Heart right ventricle (tissue), 16 donors: ENCODE measurements around the gene HYAL1. TPM values are rescaled to one million over a fixed set of nuclear protein-coding genes. Genes with fewer than 3 reads are reported as not detected.

ENCODE experiments used
- ATAC-seq, 8 donors: fragments of 200-7000 bp; cut with Tn5 transposase; one replicate each; pipeline ENCODE4 v1.9.1; 2020; ENCODE audit warnings: mild to moderate bottlenecking in 8 of 8, moderate library complexity in 8 of 8, moderate number of reproducible peaks in 1 of 8
- DNase-seq, 2 donors: peaks; one replicate each; pipeline ENCODE4 v3.0.0-alpha.2; 2020
- H3K27ac ChIP-seq, 10 donors: fragments of 200-600 bp; sonication (generic) in 2 of 10; one replicate each; pipeline versions ENCODE4 v1.5.0 to v1.8.0; 2020 to 2022; ENCODE audit warnings: mild to moderate bottlenecking in 3 of 10
- H3K27me3 ChIP-seq, 7 donors: fragments of 200-600 bp; one replicate each; pipeline ENCODE4 v1.8.0; 2021 to 2022; ENCODE audit warnings: mild to moderate bottlenecking in 2 of 7
- H3K36me3 ChIP-seq, 9 donors: fragments of 200-600 bp; sonication (generic) in 1 of 9; one replicate each; pipeline versions ENCODE4 v1.5.0 to v1.8.0; 2020 to 2022; ENCODE audit warnings: mild to moderate bottlenecking in 2 of 9
- H3K4me1 ChIP-seq, 9 donors: fragments of 200-600 bp; sonication (generic) in 1 of 9; one replicate each; pipeline versions ENCODE4 v1.5.0 to v1.8.0; 2020 to 2022; ENCODE audit warnings: mild to moderate bottlenecking in 4 of 9
- H3K4me3 ChIP-seq, 10 donors: fragments of 200-600 bp; sonication (generic) in 2 of 10; one replicate each; pipeline versions ENCODE4 v1.5.0 to v1.8.0; 2020 to 2022; ENCODE audit warnings: mild to moderate bottlenecking in 7 of 10, moderate library complexity in 2 of 10
- H3K9me3 ChIP-seq, 11 donors: fragments of 200-600 bp in 10 of 11; sonication (generic) in 2 of 11; one replicate each; pipeline versions ENCODE4 v1.5.0 to v1.8.0; 2013 to 2022; ENCODE audit warnings: mild to moderate bottlenecking in 2 of 11, control low read depth in 1 of 11, moderate library complexity in 1 of 11
- WGBS, 2 donors: extraction: QIAGEN DNeasy Blood & Tissue Kit; methylation state at CpG; one replicate each; pipeline ENCODE4 v1.1.7; 2013; ENCODE audit warnings: inconsistent platforms in 1 of 2; 5-methylcytosine and 5-hydroxymethylcytosine counted together
- intact Hi-C, 10 donors: fragments of 100-400 bp; cut with DNase I; formaldehyde crosslinking; loops; one replicate each; pipeline versions ENCODE4 v1.11.1 to v1.14.2; 2022
- polyA plus RNA-seq, 2 donors: library from polyadenylated mRNA; stranded (reverse); fragments of 200-250 nt; gene quantifications; one replicate each; pipeline ENCODE4 v1.2.3, GENCODE V29; 2013
- total RNA-seq, 10 donors: library from RNA; stranded (reverse); fragmentation: NEBNext Ultra II Directional in 3 of 10; extraction: Animal tissue kit (Norgen Biotek cat#: 25700) in 3 of 10; gene quantifications; one replicate each; pipeline versions ENCODE4 v1.2.1 to v1.2.4, GENCODE V29; 2021 to 2023
- TF ChIP-seq, protein P1 (sequence below), 9 donors: fragments of 200-600 bp; sonication (generic) in 2 of 9; IDR thresholded peaks; one replicate each; pipeline versions ENCODE4 v1.5.0 to v1.8.0; 2021 to 2022; ENCODE audit warnings: antibody characterized with exemption in 9 of 9, mild to moderate bottlenecking in 5 of 9, moderate library complexity in 1 of 9
- donor health status: Arrhythmogenic right ventricular cardiomyopathy.
- donor health status: ischemic (EF 13 %, LVEDD 7.1; RV severe dilation, severe dysfunction).
- donor health status: healthy with polysubstance abuse.
- donor health status: DM: no; HTN: yes; CAD: no.
- donor health status: DM: no; HTN: no; CAD: no.
- donor health status: ischemic (EF 25% LVEDD 6.9; RV normal size, moderate dysfunction).
- donor health status: ischemic (EF 25% LVEDD 5.7; RV mildly dilated, moderate dysfunction).
- donor health status: healthy.
- donor health status: DM: yes; HTN: yes; CAD: no.
- donor health status: Ischemic cardiomyopathy.
- donor health status: ischemic (EF 35%, LVEDD 5.7; RV mildly dilated, moderate dysfunction).
- donor health status: nonischemic (EF 11% LVEDD 7.7; RV severe dilation, severe dysfunction).
- donor health status: DM: yes; HTN: yes; CAD: no.
- donor health status: PGD.
- donor health status: ischemic (EF 29% LVEDD 5.4; RV normal size, mild dysfunction).
- donor health status: nonischemic (EF 23%, LVEDD 6.1; RV moderate dilation, normal function).

HYAL1 gene
- total and polyA plus RNA-seq, 12 donors: 41.0 to 120 (median 66.7) TPM

GRCh38 chr3:50327943-50328691 lies 24.7 kb upstream of the HYAL1 start, which contains the start of gene TUSC2:
TSS of gene TUSC2 (minus strand) at chr3:50328223. CDS start at chr3:50328099, 124 bp downstream.
- Histone ChIP-seq H3K4me1 (peaks cover 17 to 65% (median 55%) of the 10 kb centered on the region in 9 donors), H3K36me3 (peaks cover 8 to 61% (median 40%) of the 10 kb centered on the region in 9 donors), H3K27ac (peak within 1 kb of the TSS; percentile 50 to 93 (median 90)), H3K4me3 (peak within 1 kb of the TSS; percentile 76 to 97 (median 90)), H3K9me3 (no peaks in the 10 kb centered on the region), H3K27me3 (no peaks in the 10 kb centered on the region)
- WGBS, 2 donors: 3% methylated on average over 55 of the region's 55 CpGs
- peak; percentile 72 to 88 (median 84) for ATAC-seq
- DNase-seq: peak; percentile 97
- intact Hi-C loops: loop anchor here in 1 of 10 donors (10.0 kb wide), 1 partner anchor 63 kb away; the partner anchor contains the start of gene SEMA3B
- TF ChIP-seq, protein P1, sequence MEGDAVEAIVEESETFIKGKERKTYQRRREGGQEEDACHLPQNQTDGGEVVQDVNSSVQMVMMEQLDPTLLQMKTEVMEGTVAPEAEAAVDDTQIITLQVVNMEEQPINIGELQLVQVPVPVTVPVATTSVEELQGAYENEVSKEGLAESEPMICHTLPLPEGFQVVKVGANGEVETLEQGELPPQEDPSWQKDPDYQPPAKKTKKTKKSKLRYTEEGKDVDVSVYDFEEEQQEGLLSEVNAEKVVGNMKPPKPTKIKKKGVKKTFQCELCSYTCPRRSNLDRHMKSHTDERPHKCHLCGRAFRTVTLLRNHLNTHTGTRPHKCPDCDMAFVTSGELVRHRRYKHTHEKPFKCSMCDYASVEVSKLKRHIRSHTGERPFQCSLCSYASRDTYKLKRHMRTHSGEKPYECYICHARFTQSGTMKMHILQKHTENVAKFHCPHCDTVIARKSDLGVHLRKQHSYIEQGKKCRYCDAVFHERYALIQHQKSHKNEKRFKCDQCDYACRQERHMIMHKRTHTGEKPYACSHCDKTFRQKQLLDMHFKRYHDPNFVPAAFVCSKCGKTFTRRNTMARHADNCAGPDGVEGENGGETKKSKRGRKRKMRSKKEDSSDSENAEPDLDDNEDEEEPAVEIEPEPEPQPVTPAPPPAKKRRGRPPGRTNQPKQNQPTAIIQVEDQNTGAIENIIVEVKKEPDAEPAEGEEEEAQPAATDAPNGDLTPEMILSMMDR (IDR thresholded peaks at IDR 0.05): no peak

DNA sequence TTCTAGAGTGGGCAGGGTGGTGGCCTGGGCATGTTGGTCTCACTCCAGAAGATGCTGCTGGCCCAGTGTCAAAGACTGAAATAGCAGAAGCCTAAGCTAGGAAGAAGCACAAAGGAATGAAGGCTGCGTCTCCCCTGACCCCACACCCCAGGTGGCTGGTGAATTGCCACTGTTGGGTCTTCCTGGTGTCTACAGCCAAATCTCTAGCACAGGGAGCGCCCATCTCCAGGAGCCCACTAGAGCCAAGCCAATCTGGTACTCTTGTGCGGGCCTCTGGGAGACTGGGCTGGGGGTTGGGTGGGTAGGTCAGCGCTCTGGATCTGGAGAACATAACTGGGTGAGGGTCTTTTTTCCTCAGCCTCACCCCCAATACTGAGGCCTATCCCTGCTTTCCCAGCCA lies 23.8 kb upstream of the HYAL1 start:
- peaks cover 8 to 56% (median 34%) of the 10 kb centered on the region in 9 donors for H3K36me3 ChIP-seq
- no peak for DNase-seq
- H3K4me3 ChIP-seq: peak overlapping the region; percentile 76 to 97 (median 90)
- no peak for ATAC-seq
- intact Hi-C loops: loop anchor here in 1 of 10 donors (10.0 kb wide), 1 partner anchor 62 kb away; the partner anchor contains the start of gene SEMA3B
- H3K9me3 ChIP-seq: no peaks in the 10 kb centered on the region
- peaks cover 19 to 65% (median 55%) of the 10 kb centered on the region in 9 donors for H3K4me1 ChIP-seq
- WGBS, 2 donors: 62 to 67% methylated on average over 4 of the region's 4 CpGs
- peak overlapping the region in 7 of 10 donors; percentile 79 to 93 (median 91) for H3K27ac ChIP-seq
- TF ChIP-seq, protein P1 (IDR thresholded peaks at IDR 0.05): no peak
- H3K27me3 ChIP-seq: no peaks in the 10 kb centered on the region

DNA sequence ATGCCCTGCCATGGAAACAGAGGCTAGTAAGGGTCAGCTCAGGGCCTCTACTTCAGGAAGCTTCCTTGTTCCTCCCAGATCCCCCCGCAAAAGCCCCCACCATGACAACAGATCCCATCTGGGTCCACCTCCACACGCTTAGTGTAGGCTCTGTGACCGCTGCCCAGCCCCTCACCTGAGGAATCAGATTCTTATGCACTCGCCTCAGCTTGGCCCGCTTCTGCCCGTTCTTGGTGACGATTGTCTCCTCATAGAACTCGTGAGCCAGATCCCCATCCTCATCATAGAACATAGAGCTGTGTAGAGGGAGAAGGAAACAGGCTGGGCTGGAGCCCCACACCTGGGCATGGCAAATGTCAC lies 22.8 kb upstream of the HYAL1 start:
- no peak for DNase-seq
- H3K27ac ChIP-seq: peak overlapping the region in 6 of 10 donors; percentile 40 to 99 (median 95)
- no peaks in the 10 kb centered on the region for H3K9me3 ChIP-seq
- peaks cover 21 to 68% (median 54%) of the 10 kb centered on the region in 9 donors for H3K4me1 ChIP-seq
- no peaks in the 10 kb centered on the region for H3K27me3 ChIP-seq
- intact Hi-C loops: loop anchor here in 1 of 10 donors (10.0 kb wide), 1 partner anchor 61 kb away; the partner anchor contains the start of gene SEMA3B
- 92 to 94% methylated on average over 8 of the region's 8 CpGs for WGBS, 2 donors
- TF ChIP-seq, protein P1 (IDR thresholded peaks at IDR 0.05): no peak
- H3K36me3 ChIP-seq: peaks cover 3 to 46% (median 24%) of the 10 kb centered on the region in 9 donors
- H3K4me3 ChIP-seq: no peak overlapping the region
- ATAC-seq: no peak

- peaks cover 0 to 41% (median 19%) of the 10 kb centered on the region in 9 donors for H3K36me3 ChIP-seq
- peak overlapping the region; percentile 40 to 99 (median 96) for H3K27ac ChIP-seq
- TF ChIP-seq, protein P1 (IDR thresholded peaks at IDR 0.05): no peak
- H3K27me3 ChIP-seq: no peaks in the 10 kb centered on the region
- H3K4me3 ChIP-seq: no peak overlapping the region
- intact Hi-C loops: loop anchor here in 3 of 10 donors (2.0 to 10.0 kb wide), 3 partner anchors 51 to 99 kb away; partner anchors contain the start of gene SEMA3B (in 1 of the 3)
- WGBS, 2 donors: 88 to 95% methylated on average over 11 of the region's 11 CpGs
- no peaks in the 10 kb centered on the region for H3K9me3 ChIP-seq
- DNase-seq (no peak), ATAC-seq (no peak)
- H3K4me1 ChIP-seq: peaks cover 21 to 70% (median 55%) of the 10 kb centered on the region in 9 donors
Observed at GRCh38 chr3:50325497-50326181, 22.3 kb upstream of the HYAL1 start.
